Loucy (cell line): Measurements from ENCODE around the gene RPS23.

Experiments used
- CTCF ChIP-seq: fragments of 200-600 bp; sonication (generic); conservative IDR thresholded peaks from 2 replicates; pipeline ENCODE4 v1.5.1; 2014; ENCODE audit warnings: mild to moderate bottlenecking, antibody characterized with exemption, low read length
- EZH2phosphoT487 ChIP-seq: fragments of 200-600 bp; IDR thresholded peaks from 2 replicates; pipeline ENCODE4 v1.6.1; 2018; ENCODE audit warnings: antibody characterized with exemption, mild to moderate bottlenecking, moderate library complexity, borderline replicate concordance

- TF ChIP-seq CTCF, result no peak
- TF ChIP-seq EZH2phosphoT487, result no peak
These were observed 17.0 kb upstream of the RPS23 start for GRCh38 chr5:82295144-82295543.
